ENCODE measurements around the gene SLC35B4.

SLC35B4 gene

DNA sequence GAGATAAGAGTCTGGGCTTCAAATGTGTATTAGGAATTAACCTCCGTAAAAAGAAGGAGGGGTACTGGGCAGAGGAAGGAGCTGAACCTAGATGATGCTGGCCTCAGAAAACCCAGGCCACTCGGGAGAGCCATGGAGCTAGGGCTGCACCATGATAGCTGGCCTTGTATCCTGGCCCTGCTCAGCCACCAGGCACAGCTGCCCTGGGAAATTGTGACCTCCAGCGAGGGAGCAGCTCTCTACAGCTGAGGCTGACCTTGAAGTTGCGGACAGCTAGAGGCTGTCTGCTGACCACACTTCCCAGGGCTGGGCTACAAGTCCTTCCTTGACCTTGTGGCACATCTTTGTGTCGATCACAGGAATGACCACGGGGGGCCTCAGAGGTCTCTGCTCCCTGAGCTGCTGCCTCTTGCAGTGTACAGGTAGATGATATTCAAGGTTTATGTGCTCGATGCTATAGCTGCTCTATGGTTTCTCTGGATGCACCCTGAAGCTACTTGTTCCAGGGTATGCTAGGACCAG is 38.3 kb upstream of the SLC35B4 start:
- no peaks in the 10 kb centered on the region for H3K4me1 ChIP-seq (ENCODE audit: control insufficient read depth, insufficient read depth, low read length)
- no peaks in the 10 kb centered on the region for H3K9me3 ChIP-seq (ENCODE audit: control insufficient read depth in 2 of 2, low read length in 2 of 2)
- no peak overlapping the region for H3K9ac ChIP-seq (ENCODE audit: low read length in 2 of 2)
- H3K4me3 ChIP-seq (ENCODE audit: low read length in 2 of 2): no peak overlapping the region
- H3K27ac ChIP-seq (ENCODE audit: low read length): no peak overlapping the region
- no peaks in the 10 kb centered on the region for H3K36me3 ChIP-seq (ENCODE audit: control insufficient read depth in 2 of 2, insufficient read depth in 2 of 2, low read length in 2 of 2)
- H3K27me3 ChIP-seq (ENCODE audit: control insufficient read depth in 1 of 2, insufficient read depth in 2 of 2, low read length in 2 of 2): peaks cover 0 to 2% of the 10 kb centered on the region in 2 donors

DNA sequence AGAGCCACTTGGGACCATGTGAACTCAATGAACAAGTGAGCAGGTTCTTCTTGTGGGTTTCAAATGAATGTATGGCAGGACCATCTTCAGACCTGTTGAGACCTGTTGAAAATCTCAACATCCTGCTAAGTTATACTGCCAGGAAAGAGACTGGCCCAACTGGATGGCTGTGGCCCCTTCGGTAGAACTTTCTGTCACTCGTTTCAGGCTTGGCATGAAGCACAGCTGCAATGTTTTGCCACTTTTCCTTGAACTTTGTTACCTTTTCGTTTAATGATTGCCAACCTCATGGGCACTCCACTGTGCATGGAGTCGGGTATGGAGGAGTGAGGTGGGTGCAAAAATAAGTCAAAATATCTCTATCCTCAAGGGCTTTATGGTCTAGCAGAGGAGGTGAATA is 36.7 kb upstream of the SLC35B4 start:
- Histone ChIP-seq H3K27ac (ENCODE audit: low read length) (no peak overlapping the region), H3K4me3 (ENCODE audit: low read length in 2 of 2) (no peak overlapping the region), H3K9ac (ENCODE audit: low read length in 2 of 2) (no peak overlapping the region), H3K4me1 (ENCODE audit: control insufficient read depth, insufficient read depth, low read length) (no peaks in the 10 kb centered on the region), H3K9me3 (ENCODE audit: control insufficient read depth in 2 of 2, low read length in 2 of 2) (no peaks in the 10 kb centered on the region), H3K36me3 (ENCODE audit: control insufficient read depth in 2 of 2, insufficient read depth in 2 of 2, low read length in 2 of 2) (no peaks in the 10 kb centered on the region), H3K27me3 (ENCODE audit: control insufficient read depth in 1 of 2, insufficient read depth in 2 of 2, low read length in 2 of 2) (no peaks in the 10 kb centered on the region)

DNA sequence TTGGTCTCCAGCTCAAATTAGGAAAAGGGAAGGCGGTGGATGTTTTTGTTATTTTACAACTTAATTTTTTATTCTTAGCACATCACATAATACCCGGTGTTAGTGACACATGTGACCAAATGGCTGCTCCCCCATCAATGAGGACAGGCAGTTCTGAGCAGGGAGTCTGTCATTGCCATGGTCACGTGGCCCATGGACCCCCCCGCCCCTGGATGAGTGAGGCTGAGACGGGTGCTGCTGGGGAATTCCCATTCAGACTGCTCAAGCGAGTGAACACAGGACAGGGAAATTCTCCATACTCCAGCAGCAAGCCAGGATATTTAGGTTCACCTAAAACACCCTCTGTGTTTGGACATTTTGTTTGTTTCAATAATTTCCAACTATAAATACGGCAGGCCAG is 34.7 kb upstream of the SLC35B4 start:
- no peaks in the 10 kb centered on the region for H3K9me3 ChIP-seq (ENCODE audit: control insufficient read depth in 2 of 2, low read length in 2 of 2)
- H3K9ac ChIP-seq (ENCODE audit: low read length in 2 of 2): no peak overlapping the region
- H3K27ac ChIP-seq (ENCODE audit: low read length): no peak overlapping the region
- no peaks in the 10 kb centered on the region for H3K27me3 ChIP-seq (ENCODE audit: control insufficient read depth in 1 of 2, insufficient read depth in 2 of 2, low read length in 2 of 2)
- no peaks in the 10 kb centered on the region for H3K4me1 ChIP-seq (ENCODE audit: control insufficient read depth, insufficient read depth, low read length)
- no peak overlapping the region for H3K4me3 ChIP-seq (ENCODE audit: low read length in 2 of 2)
- H3K36me3 ChIP-seq (ENCODE audit: control insufficient read depth in 2 of 2, insufficient read depth in 2 of 2, low read length in 2 of 2): no peaks in the 10 kb centered on the region

DNA sequence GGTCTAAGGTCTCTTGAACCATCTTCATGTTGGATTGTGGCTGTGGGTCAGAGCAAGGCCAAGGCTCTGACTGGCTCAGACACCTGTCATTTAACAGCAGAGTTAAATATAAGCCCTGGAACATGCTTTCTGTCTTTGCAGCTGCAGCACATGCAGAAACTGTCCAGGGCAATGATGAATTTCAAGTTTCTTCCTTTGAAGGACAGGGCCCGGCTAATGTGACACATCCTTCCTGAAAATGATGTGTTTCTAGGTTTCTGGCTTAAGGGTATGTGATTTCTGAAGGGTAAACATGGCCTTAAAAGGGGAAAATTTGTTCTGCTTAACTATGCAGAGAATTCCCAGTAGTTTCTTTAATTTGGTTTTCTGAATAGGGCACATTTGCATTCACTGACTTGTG is 34.0 kb upstream of the SLC35B4 start:
- no peaks in the 10 kb centered on the region for H3K4me1 ChIP-seq (ENCODE audit: control insufficient read depth, insufficient read depth, low read length)
- H3K27me3 ChIP-seq (ENCODE audit: control insufficient read depth in 1 of 2, insufficient read depth in 2 of 2, low read length in 2 of 2): no peaks in the 10 kb centered on the region
- no peaks in the 10 kb centered on the region for H3K9me3 ChIP-seq (ENCODE audit: control insufficient read depth in 2 of 2, low read length in 2 of 2)
- H3K27ac ChIP-seq (ENCODE audit: low read length): no peak overlapping the region
- H3K4me3 ChIP-seq (ENCODE audit: low read length in 2 of 2): no peak overlapping the region
- no peaks in the 10 kb centered on the region for H3K36me3 ChIP-seq (ENCODE audit: control insufficient read depth in 2 of 2, insufficient read depth in 2 of 2, low read length in 2 of 2)
- H3K9ac ChIP-seq (ENCODE audit: low read length in 2 of 2): no peak overlapping the region

DNA sequence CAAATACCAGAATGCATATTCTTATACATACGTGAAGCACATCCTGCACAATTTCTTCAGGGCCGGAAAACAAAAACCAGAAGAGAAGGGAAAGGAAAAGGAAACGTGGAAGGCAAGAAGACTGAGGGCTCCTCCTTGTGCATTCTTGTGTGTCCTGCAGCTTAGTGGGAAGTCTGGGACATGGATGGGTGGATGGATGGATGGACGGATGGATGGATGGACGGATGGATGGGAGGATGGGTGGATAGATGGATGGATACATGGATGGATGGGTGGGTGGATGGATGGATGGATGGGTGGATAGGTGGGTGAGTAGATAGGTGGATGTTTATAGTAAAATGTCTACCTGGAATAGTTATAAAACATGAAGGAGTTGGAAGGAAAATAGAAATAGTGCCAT is 30.8 kb upstream of the SLC35B4 start:
- H3K27me3 ChIP-seq (ENCODE audit: control insufficient read depth in 1 of 2, insufficient read depth in 2 of 2, low read length in 2 of 2): peaks cover 0 to 2% of the 10 kb centered on the region in 2 donors
- H3K36me3 ChIP-seq (ENCODE audit: control insufficient read depth in 2 of 2, insufficient read depth in 2 of 2, low read length in 2 of 2): no peaks in the 10 kb centered on the region
- no peaks in the 10 kb centered on the region for H3K4me1 ChIP-seq (ENCODE audit: control insufficient read depth, insufficient read depth, low read length)
- no peaks in the 10 kb centered on the region for H3K9me3 ChIP-seq (ENCODE audit: control insufficient read depth in 2 of 2, low read length in 2 of 2)
- no peak overlapping the region for H3K4me3 ChIP-seq (ENCODE audit: low read length in 2 of 2)
- H3K27ac ChIP-seq (ENCODE audit: low read length): no peak overlapping the region
- H3K9ac ChIP-seq (ENCODE audit: low read length in 2 of 2): no peak overlapping the region

DNA sequence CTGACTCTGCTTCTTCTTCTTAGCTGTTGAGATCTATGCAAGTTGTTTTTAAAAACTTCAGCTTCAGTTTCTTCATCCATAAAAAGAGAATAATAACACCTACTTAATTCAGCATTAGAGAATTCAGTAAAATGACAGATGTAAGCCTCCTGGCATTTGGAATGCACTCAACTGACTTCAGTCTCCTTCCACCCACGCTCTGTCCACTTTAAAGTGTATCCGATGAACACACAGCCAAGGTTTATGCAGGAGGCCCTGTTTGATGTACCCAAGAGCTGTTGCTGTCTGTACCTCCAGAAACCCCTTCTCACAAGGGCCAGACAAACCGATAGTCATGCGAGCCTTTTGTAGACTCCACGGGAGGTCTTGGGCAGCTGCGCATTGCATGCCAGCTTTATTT is 27.1 kb upstream of the SLC35B4 start:
- Histone ChIP-seq H3K4me3 (ENCODE audit: low read length in 2 of 2) (no peak overlapping the region), H3K9ac (ENCODE audit: low read length in 2 of 2) (no peak overlapping the region), H3K9me3 (ENCODE audit: control insufficient read depth in 2 of 2, low read length in 2 of 2) (no peaks in the 10 kb centered on the region), H3K27me3 (ENCODE audit: control insufficient read depth in 1 of 2, insufficient read depth in 2 of 2, low read length in 2 of 2) (peaks cover 0 to 2% of the 10 kb centered on the region in 2 donors), H3K4me1 (ENCODE audit: control insufficient read depth, insufficient read depth, low read length) (no peaks in the 10 kb centered on the region), H3K27ac (ENCODE audit: low read length) (no peak overlapping the region), H3K36me3 (ENCODE audit: control insufficient read depth in 2 of 2, insufficient read depth in 2 of 2, low read length in 2 of 2) (no peaks in the 10 kb centered on the region)

DNA sequence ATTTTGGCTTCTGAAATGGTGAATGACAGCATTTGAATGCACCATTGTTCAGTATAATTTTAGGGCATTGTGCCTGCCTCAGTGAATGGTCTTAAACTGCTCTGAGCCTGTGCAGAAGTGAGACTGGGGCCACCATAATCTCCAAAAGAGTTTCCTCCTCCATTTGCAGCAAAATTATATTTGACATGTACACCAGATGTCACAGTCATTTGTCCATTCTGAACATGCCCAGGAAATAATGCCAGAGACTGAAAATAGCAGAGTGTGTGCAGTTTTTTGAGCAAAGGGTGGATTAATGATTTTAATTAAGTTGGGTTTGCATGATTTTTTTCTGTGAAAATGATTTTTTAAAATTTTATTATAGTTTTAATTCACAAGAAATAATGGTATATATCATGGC is 26.4 kb upstream of the SLC35B4 start:
- Histone ChIP-seq H3K9ac (ENCODE audit: low read length in 2 of 2) (no peak overlapping the region), H3K27ac (ENCODE audit: low read length) (no peak overlapping the region), H3K27me3 (ENCODE audit: control insufficient read depth in 1 of 2, insufficient read depth in 2 of 2, low read length in 2 of 2) (peaks cover 0 to 2% of the 10 kb centered on the region in 2 donors), H3K4me3 (ENCODE audit: low read length in 2 of 2) (no peak overlapping the region), H3K36me3 (ENCODE audit: control insufficient read depth in 2 of 2, insufficient read depth in 2 of 2, low read length in 2 of 2) (no peaks in the 10 kb centered on the region), H3K4me1 (ENCODE audit: control insufficient read depth, insufficient read depth, low read length) (no peaks in the 10 kb centered on the region), H3K9me3 (ENCODE audit: control insufficient read depth in 2 of 2, low read length in 2 of 2) (no peaks in the 10 kb centered on the region)

DNA sequence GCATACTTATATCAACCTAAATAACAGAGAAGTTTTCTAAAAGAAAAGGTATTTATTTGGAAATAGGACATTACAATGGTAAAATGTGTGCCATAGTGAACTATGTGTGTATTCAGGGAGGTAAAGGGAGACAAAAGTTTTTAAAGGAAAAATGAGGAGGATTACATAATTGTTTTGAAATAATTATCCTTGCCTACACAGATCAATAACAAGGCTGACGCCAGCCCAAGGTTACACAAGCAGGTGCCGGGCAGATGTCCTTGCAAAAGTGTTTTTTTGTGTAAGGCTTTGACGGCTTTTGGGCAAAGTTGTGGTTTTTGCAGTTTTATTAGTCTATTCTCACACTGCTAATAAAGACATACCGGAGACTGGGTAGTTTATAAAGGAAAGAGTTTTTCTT is 22.7 kb upstream of the SLC35B4 start:
- no peak overlapping the region for H3K9ac ChIP-seq (ENCODE audit: low read length in 2 of 2)

DNA sequence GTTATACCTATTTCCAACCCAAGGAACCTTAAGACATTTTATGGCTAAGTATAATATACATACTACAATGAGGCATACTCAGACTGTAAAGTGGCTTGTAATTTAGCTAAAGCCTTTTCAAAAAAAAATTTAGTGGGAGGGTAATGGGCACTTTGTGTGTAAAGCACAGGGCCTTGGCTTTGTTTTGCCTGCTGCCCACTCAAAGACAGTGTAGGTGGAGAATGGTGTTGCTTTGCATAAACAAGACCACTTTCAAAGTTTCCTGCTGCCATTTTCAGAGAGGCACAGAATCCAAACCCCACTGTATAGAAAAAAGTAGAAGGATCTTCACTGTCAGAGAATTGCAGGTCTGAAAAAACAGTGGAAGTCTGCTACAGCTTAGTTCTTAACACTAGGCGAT is 21.2 kb upstream of the SLC35B4 start:
- H3K9ac ChIP-seq (ENCODE audit: low read length in 2 of 2): no peak overlapping the region
- no peaks in the 10 kb centered on the region for H3K36me3 ChIP-seq (ENCODE audit: control insufficient read depth in 2 of 2, insufficient read depth in 2 of 2, low read length in 2 of 2)
- H3K4me1 ChIP-seq (ENCODE audit: control insufficient read depth, insufficient read depth, low read length): no peaks in the 10 kb centered on the region
- H3K27me3 ChIP-seq (ENCODE audit: control insufficient read depth in 1 of 2, insufficient read depth in 2 of 2, low read length in 2 of 2): no peaks in the 10 kb centered on the region
- H3K4me3 ChIP-seq (ENCODE audit: low read length in 2 of 2): no peak overlapping the region
- H3K9me3 ChIP-seq (ENCODE audit: control insufficient read depth in 2 of 2, low read length in 2 of 2): no peaks in the 10 kb centered on the region
- no peak overlapping the region for H3K27ac ChIP-seq (ENCODE audit: low read length)

More for the DNA sequence above, 22.7 kb upstream of the SLC35B4 start:
- Histone ChIP-seq H3K4me1 (ENCODE audit: control insufficient read depth, insufficient read depth, low read length) (no peaks in the 10 kb centered on the region), H3K27ac (ENCODE audit: low read length) (no peak overlapping the region), H3K36me3 (ENCODE audit: control insufficient read depth in 2 of 2, insufficient read depth in 2 of 2, low read length in 2 of 2) (no peaks in the 10 kb centered on the region), H3K9me3 (ENCODE audit: control insufficient read depth in 2 of 2, low read length in 2 of 2) (no peaks in the 10 kb centered on the region), H3K4me3 (ENCODE audit: low read length in 2 of 2) (no peak overlapping the region), H3K27me3 (ENCODE audit: control insufficient read depth in 1 of 2, insufficient read depth in 2 of 2, low read length in 2 of 2) (peaks cover 0 to under 1% of the 10 kb centered on the region in 2 donors)

DNA sequence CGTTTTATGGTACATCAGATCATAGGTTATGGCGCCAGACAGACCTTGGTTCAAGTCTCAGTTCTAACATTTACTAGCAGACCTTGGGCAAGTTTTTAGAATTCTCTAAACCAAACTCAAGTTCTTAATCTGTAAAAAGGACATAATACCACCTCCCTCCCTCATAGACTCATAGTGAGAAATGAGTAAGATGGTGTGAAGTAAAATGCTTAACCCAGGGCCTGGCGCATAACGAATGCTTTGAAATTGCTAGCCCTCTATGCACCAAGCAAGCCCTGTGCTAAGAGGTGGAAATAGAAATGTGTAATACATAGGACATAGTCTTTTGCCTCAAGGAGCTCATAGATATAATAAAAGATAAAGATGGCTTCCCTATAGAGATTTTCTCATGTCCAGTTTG is 17.7 kb upstream of the SLC35B4 start:
- Histone ChIP-seq H3K27me3 (ENCODE audit: control insufficient read depth in 1 of 2, insufficient read depth in 2 of 2, low read length in 2 of 2) (no peaks in the 10 kb centered on the region), H3K27ac (ENCODE audit: low read length) (no peak overlapping the region), H3K36me3 (ENCODE audit: control insufficient read depth in 2 of 2, insufficient read depth in 2 of 2, low read length in 2 of 2) (no peaks in the 10 kb centered on the region), H3K9me3 (ENCODE audit: control insufficient read depth in 2 of 2, low read length in 2 of 2) (no peaks in the 10 kb centered on the region), H3K4me3 (ENCODE audit: low read length in 2 of 2) (no peak overlapping the region), H3K4me1 (ENCODE audit: control insufficient read depth, insufficient read depth, low read length) (no peaks in the 10 kb centered on the region), H3K9ac (ENCODE audit: low read length in 2 of 2) (no peak overlapping the region)

DNA sequence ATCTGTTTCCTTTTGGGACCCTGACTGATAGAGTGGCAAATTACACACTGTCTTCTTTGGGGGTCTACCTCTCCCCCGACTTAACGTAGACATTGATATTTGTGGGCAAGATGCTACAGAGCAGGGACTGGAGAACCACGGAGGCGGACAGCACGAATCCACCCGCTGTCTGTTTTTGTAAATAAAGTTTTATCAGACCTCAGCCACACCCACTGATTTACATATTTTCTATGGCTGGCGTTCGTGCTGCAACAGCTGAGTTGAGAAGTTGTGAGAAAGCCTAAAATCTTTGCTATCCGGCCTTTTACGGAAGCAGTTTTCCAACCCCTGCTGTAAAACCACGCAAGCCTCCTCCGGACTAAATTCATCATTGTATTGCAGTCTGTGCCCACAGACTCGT is 17.2 kb upstream of the SLC35B4 start:
- Histone ChIP-seq H3K9ac (ENCODE audit: low read length in 2 of 2) (no peak overlapping the region), H3K27ac (ENCODE audit: low read length) (no peak overlapping the region), H3K4me3 (ENCODE audit: low read length in 2 of 2) (no peak overlapping the region), H3K4me1 (ENCODE audit: control insufficient read depth, insufficient read depth, low read length) (no peaks in the 10 kb centered on the region), H3K27me3 (ENCODE audit: control insufficient read depth in 1 of 2, insufficient read depth in 2 of 2, low read length in 2 of 2) (no peaks in the 10 kb centered on the region), H3K9me3 (ENCODE audit: control insufficient read depth in 2 of 2, low read length in 2 of 2) (no peaks in the 10 kb centered on the region), H3K36me3 (ENCODE audit: control insufficient read depth in 2 of 2, insufficient read depth in 2 of 2, low read length in 2 of 2) (no peaks in the 10 kb centered on the region)

Data from stomach smooth muscle (tissue), 2 donors.